HCT116 (cell line): ENCODE data around the gene P3H3. TPM values are rescaled to one million over a fixed set of nuclear protein-coding genes. Genes with fewer than 3 reads are reported as not detected.
"Not testable (repeated sequence)": the region's sequence is repeated elsewhere in the genome, so short reads cannot be mapped to it uniquely, and the experiment has no call there.

Experiments used
- ATAC-seq: fragments of 200-7000 bp; cut with Tn5 transposase; 2 replicates; pipeline ENCODE4 v1.9.1; 2020; ENCODE audit warnings: mild to moderate bottlenecking, moderate library complexity
- BruUV-seq: library from RNA; stranded (reverse); fragments of 400-500 nt; replicated peaks from 2 replicates; lab custom pipeline; 2021; lab: Mats Ljungman, UMichigan
- CTCF ChIA-PET: fragments of 300-600 bp; sonication (Branson Sonifier 250); formaldehyde crosslinking; loops from one replicate; lab custom pipeline; 2021; ENCODE audit warnings: antibody characterized with exemption; lab: Charles Lee
- POLR2A ChIA-PET: fragments of 300-600, 350-600 bp; sonication (Branson Sonifier 250); formaldehyde crosslinking; loops from one replicate; lab custom pipeline; 2021; ENCODE audit warnings: antibody characterized with exemption; lab: Charles Lee
- RAD21 ChIA-PET, 2 experiments: fragments of 300-600 bp; sonication (Branson Sonifier 250); formaldehyde crosslinking; loops; one replicate each; lab custom pipeline; 2023; ENCODE audit warnings: low total read pairs in 2 of 2; ENCODE audit not compliant: uncharacterized antibody in 2 of 2, unreplicated experiment in 2 of 2, low non-redundant PET in 1 of 2; lab: Charles Lee
- DNase-seq: peaks from one replicate; pipeline ENCODE4 v3.0.0-alpha.2; 2010; ENCODE audit warnings: low read depth, low spot score
- H2AFZ ChIP-seq: fragments of 200-600 bp; shearing (Covaris generic), sonication (generic); 2 replicates; pipeline ENCODE4 v1.6.1; 2017; ENCODE audit warnings: low read depth, mixed run types, mixed read lengths, antibody characterized with exemption, low read length; ENCODE audit not compliant: poor library complexity, severe bottlenecking
- H3K27ac ChIP-seq: 2 replicates; pipeline ENCODE4 v1.5.1; 2012; ENCODE audit warnings: low read depth, low read length
- H3K27me3 ChIP-seq: fragments of 200-600 bp; sonication (generic); 2 replicates; pipeline ENCODE4 v1.6.1; 2016; ENCODE audit warnings: mixed run types, low read length, mixed read lengths; ENCODE audit not compliant: insufficient read depth
- H3K36me3 ChIP-seq, 2 experiments: fragments of 200-500 bp in 1 of 2; fragments of 200-600 bp in 1 of 2; sonication (Bioruptor generic) in 1 of 2; sonication (generic) in 1 of 2; 2 replicates each; pipeline versions ENCODE4 v1.5.1 to v1.6.1; 2014 to 2016; ENCODE audit warnings: low read length in 2 of 2, inconsistent platforms in 1 of 2, mixed read lengths in 1 of 2, mixed run types in 1 of 2; ENCODE audit not compliant: insufficient read depth in 2 of 2, control insufficient read depth in 1 of 2
- H3K4me1 ChIP-seq, 2 experiments: fragments of 200-600 bp in 1 of 2; sonication (generic) in 1 of 2; 2 replicates each; pipeline versions ENCODE4 v1.5.1 to v1.6.1; 2012 to 2017; ENCODE audit warnings: low read length in 2 of 2, inconsistent platforms in 1 of 2, mild to moderate bottlenecking in 1 of 2, mixed read lengths in 1 of 2, mixed run types in 1 of 2, moderate library complexity in 1 of 2; ENCODE audit not compliant: insufficient read depth in 2 of 2, control insufficient read depth in 1 of 2
- H3K4me2 ChIP-seq: fragments of 200-600 bp; sonication (generic); 2 replicates; pipeline ENCODE4 v1.6.1; 2017; ENCODE audit warnings: mixed run types, low read length, mixed read lengths
- H3K4me3 ChIP-seq, 2 experiments: fragments of 200-600 bp in 1 of 2; sonication (generic) in 1 of 2; replicated peaks in 1 of 2; 2 replicates each; pipeline ENCODE4 v1.5.1; 2011 to 2016; ENCODE audit warnings: low read length in 2 of 2, control low read depth in 1 of 2, low read depth in 1 of 2, mild to moderate bottlenecking in 1 of 2, mixed read lengths in 1 of 2, mixed run types in 1 of 2
- H3K79me2 ChIP-seq: fragments of 200-600 bp; sonication (generic); 2 replicates; pipeline ENCODE4 v1.6.1; 2017; ENCODE audit warnings: mild to moderate bottlenecking, mixed run types, low read length, moderate library complexity, mixed read lengths; ENCODE audit not compliant: insufficient read depth
- H3K9ac ChIP-seq: fragments of 200-600 bp; sonication (generic); 2 replicates; pipeline ENCODE4 v1.6.1; 2016; ENCODE audit warnings: low read length, mixed read lengths
- H3K9me2 ChIP-seq: fragments of 200-600 bp; sonication (generic), shearing (Covaris generic); 2 replicates; pipeline ENCODE4 v1.6.1; 2017; ENCODE audit warnings: mixed run types, mild to moderate bottlenecking, moderate library complexity; ENCODE audit not compliant: insufficient read depth
- H3K9me3 ChIP-seq, 2 experiments: fragments of 200-500 bp in 1 of 2; fragments of 200-600 bp in 1 of 2; sonication (Bioruptor generic) in 1 of 2; sonication (generic) in 1 of 2; 2 replicates each; pipeline ENCODE4 v1.6.1; 2014 to 2017; ENCODE audit warnings: low read length in 2 of 2, mixed read lengths in 2 of 2, inconsistent platforms in 1 of 2, low read depth in 1 of 2, mild to moderate bottlenecking in 1 of 2, mixed run types in 1 of 2, moderate library complexity in 1 of 2; ENCODE audit not compliant: control insufficient read depth in 1 of 2, insufficient read depth in 1 of 2
- H4K20me1 ChIP-seq: fragments of 200-600 bp; sonication (generic), shearing (Covaris generic); 2 replicates; pipeline ENCODE4 v1.6.1; 2017; ENCODE audit warnings: mixed run types, mild to moderate bottlenecking, moderate library complexity; ENCODE audit not compliant: insufficient read depth
- CBX3 ChIP-seq: IDR thresholded peaks from 2 replicates; pipeline ENCODE4 v1.6.1; 2012; ENCODE audit warnings: low read depth
- CEBPB ChIP-seq: IDR thresholded peaks from 2 replicates; pipeline ENCODE4 v1.6.1; 2012; ENCODE audit warnings: low read depth
- EGR1 ChIP-seq: IDR thresholded peaks from 2 replicates; pipeline ENCODE4 v1.6.1; 2012; ENCODE audit warnings: low read depth
- ELF1 ChIP-seq: IDR thresholded peaks from 2 replicates; pipeline ENCODE4 v1.6.1; 2012; ENCODE audit warnings: low read depth, borderline replicate concordance
- EZH2phosphoT487 ChIP-seq: fragments of 200-600 bp; IDR thresholded peaks from 2 replicates; pipeline ENCODE4 v1.6.1; 2018; ENCODE audit warnings: antibody characterized with exemption, borderline replicate concordance
- FOSL1 ChIP-seq: IDR thresholded peaks from 2 replicates; pipeline ENCODE4 v1.6.1; 2012; ENCODE audit warnings: low read depth
- YY1 ChIP-seq: IDR thresholded peaks from 2 replicates; pipeline ENCODE4 v1.6.1; 2011; ENCODE audit warnings: low read length, low read depth, moderate library complexity, mild to moderate bottlenecking; ENCODE audit not compliant: insufficient replicate concordance; ENCODE audit errors: extremely low read depth
- intact Hi-C: fragments of 100-400 bp; cut with micrococcal nuclease; formaldehyde crosslinking; loops from 2 replicates; pipeline ENCODE4 v1.10.0; 2022
- total RNA-seq: library from RNA; stranded (reverse); gene quantifications from one replicate; pipeline ENCODE4 v1.2.1, GENCODE V29; 2021; ENCODE audit not compliant: unreplicated experiment
- TF ChIP-seq, protein P1 (sequence below): IDR thresholded peaks from 2 replicates; pipeline ENCODE4 v1.6.1; 2012; ENCODE audit warnings: low read depth
- TF ChIP-seq, protein P2 (sequence below): IDR thresholded peaks from 2 replicates; pipeline ENCODE4 v1.6.1; 2011; ENCODE audit warnings: mild to moderate bottlenecking, low read length, moderate library complexity; ENCODE audit not compliant: insufficient replicate concordance; ENCODE audit errors: extremely low read depth

P3H3 gene
- total RNA-seq, 1 experiment from 2014 or later: 32.2 TPM

DNA sequence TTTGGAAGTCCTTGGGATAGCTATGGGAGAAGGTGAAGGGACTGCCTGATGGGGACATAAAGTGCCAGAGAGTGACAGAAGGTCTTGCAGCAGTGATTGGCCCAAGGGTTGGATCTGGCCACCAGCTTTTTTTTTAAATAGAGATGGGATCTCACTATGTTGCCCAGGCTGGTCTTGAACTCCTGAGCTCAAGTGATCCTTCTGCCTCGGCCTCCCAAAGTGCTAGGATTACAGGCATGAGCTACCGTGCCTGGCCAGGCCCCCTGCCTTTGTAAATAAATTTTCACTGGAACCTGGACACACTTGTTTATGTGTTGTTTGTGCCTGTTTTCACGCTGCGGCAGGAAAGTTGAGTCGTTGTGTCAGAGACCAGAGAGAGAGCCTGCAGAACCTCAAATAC is 37.1 kb downstream of the P3H3 start:
- H2AFZ ChIP-seq, H3K9me2 ChIP-seq, ATAC-seq, H3K9me3 ChIP-seq, BruUV-seq, RAD21 ChIA-PET, intact Hi-C loops, H3K27ac ChIP-seq, H3K9ac ChIP-seq, CTCF ChIA-PET, DNase-seq, H3K4me3 ChIP-seq, H3K4me2 ChIP-seq, H3K27me3 ChIP-seq: not testable (repeated sequence)
- H4K20me1 ChIP-seq: peaks cover 12% of the 10 kb centered on the region; the same call in 1 of the 2 replicates
- H3K4me1 ChIP-seq: peaks cover 18 to 38% of the 10 kb centered on the region in 2 experiments
- H3K79me2 ChIP-seq: peaks cover 33% of the 10 kb centered on the region
- POLR2A ChIA-PET: interaction anchor here (1.2 to 10.9 kb wide), 6 partner anchors 13 to 331 kb away, joined by 3 to 186 read pairs (median 6); partner anchors contain the start of genes C12orf57, CDCA3, COPS7A and GAPDH
- peaks cover 34 to 56% of the 10 kb centered on the region in 2 experiments for H3K36me3 ChIP-seq

GRCh38 chr12:6866163-6866919 is 38.1 kb downstream of the P3H3 start:
- no TSS peak for BruUV-seq
- peak overlapping the region; percentile 92 for H3K4me2 ChIP-seq
- H2AFZ ChIP-seq: no peak overlapping the region
- H3K79me2 ChIP-seq: peaks cover 43% of the 10 kb centered on the region
- H3K9ac ChIP-seq: peak overlapping the region; percentile 99
- ChIA-PET CTCF (no interaction called here), POLR2A (interaction anchor here (0.6 to 10.9 kb wide), 15 partner anchors 14 to 885 kb away, joined by 3 to 186 read pairs (median 7); partner anchors contain the start of genes C12orf57, CDCA3, COPS7A and MLF2), RAD21 (no interaction called here)
- peak overlapping the region; percentile 97 to 99 for H3K4me3 ChIP-seq
- no peak for ATAC-seq
- H3K36me3 ChIP-seq: peaks cover 31 to 56% of the 10 kb centered on the region in 2 experiments; a peak in 3 of 4 replicates
- peaks cover 27 to 48% of the 10 kb centered on the region in 2 experiments for H3K4me1 ChIP-seq
- H3K27ac ChIP-seq: peak overlapping the region; percentile 52
- no peaks in the 10 kb centered on the region for H3K27me3 ChIP-seq
- no peaks in the 10 kb centered on the region for H3K9me3 ChIP-seq
- DNase-seq: no peak
- intact Hi-C loops: no loop called here
- peaks cover 12% of the 10 kb centered on the region; the same call in 1 of the 2 replicates for H4K20me1 ChIP-seq
- H3K9me2 ChIP-seq: no peaks in the 10 kb centered on the region
- TF ChIP-seq CBX3 (no peak), YY1 (no peak), FOSL1 (no peak), EZH2phosphoT487 (no peak), ELF1 (no peak), CEBPB (no peak), EGR1 (no peak)
- TF ChIP-seq, protein P1, sequence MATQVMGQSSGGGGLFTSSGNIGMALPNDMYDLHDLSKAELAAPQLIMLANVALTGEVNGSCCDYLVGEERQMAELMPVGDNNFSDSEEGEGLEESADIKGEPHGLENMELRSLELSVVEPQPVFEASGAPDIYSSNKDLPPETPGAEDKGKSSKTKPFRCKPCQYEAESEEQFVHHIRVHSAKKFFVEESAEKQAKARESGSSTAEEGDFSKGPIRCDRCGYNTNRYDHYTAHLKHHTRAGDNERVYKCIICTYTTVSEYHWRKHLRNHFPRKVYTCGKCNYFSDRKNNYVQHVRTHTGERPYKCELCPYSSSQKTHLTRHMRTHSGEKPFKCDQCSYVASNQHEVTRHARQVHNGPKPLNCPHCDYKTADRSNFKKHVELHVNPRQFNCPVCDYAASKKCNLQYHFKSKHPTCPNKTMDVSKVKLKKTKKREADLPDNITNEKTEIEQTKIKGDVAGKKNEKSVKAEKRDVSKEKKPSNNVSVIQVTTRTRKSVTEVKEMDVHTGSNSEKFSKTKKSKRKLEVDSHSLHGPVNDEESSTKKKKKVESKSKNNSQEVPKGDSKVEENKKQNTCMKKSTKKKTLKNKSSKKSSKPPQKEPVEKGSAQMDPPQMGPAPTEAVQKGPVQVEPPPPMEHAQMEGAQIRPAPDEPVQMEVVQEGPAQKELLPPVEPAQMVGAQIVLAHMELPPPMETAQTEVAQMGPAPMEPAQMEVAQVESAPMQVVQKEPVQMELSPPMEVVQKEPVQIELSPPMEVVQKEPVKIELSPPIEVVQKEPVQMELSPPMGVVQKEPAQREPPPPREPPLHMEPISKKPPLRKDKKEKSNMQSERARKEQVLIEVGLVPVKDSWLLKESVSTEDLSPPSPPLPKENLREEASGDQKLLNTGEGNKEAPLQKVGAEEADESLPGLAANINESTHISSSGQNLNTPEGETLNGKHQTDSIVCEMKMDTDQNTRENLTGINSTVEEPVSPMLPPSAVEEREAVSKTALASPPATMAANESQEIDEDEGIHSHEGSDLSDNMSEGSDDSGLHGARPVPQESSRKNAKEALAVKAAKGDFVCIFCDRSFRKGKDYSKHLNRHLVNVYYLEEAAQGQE: no peak
- TF ChIP-seq, protein P2, sequence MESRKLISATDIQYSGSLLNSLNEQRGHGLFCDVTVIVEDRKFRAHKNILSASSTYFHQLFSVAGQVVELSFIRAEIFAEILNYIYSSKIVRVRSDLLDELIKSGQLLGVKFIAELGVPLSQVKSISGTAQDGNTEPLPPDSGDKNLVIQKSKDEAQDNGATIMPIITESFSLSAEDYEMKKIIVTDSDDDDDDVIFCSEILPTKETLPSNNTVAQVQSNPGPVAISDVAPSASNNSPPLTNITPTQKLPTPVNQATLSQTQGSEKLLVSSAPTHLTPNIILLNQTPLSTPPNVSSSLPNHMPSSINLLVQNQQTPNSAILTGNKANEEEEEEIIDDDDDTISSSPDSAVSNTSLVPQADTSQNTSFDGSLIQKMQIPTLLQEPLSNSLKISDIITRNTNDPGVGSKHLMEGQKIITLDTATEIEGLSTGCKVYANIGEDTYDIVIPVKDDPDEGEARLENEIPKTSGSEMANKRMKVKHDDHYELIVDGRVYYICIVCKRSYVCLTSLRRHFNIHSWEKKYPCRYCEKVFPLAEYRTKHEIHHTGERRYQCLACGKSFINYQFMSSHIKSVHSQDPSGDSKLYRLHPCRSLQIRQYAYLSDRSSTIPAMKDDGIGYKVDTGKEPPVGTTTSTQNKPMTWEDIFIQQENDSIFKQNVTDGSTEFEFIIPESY: no peak
